ENCODE results near the gene MARCHF10. TPM values are rescaled to one million over a fixed set of nuclear protein-coding genes. Genes with fewer than 3 reads are reported as not detected.

Gene MARCHF10
- total and polyA plus RNA-seq, 7 donors, result 0.09 to 2.1 (median 0.71) TPM; not detected in 2

DNA sequence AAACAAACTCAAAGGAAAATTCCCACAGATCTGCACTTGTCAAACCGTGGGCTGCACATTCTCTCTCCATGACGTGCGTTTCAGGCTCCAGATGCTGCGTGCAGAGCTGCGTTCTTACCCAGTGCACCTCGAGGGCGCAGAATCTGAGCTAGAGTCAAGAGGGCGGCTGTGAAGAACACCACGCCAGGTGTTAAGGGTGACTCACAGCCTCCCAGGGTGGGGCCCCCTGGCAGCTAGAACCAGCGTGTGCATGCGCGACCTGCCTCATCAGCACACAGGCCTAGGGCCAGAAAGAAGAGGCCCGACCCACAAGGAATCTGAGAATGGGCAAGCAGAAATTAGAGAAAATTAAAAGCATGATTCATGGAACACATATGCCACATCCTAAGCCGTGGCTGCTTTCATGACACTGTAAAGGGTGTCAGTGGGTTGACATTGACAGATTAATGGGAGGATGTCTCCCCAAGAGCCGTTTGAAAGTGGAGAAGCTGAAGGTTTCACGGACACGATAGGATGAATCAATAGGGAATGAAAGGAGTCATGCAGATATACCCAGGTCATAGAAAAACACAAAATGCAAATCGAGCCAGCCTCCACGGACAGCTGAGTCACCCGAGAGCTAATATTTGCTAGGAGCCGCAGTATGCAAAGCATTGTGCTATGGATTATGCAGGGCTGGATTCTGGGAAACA is 29.0 kb downstream of the MARCHF10 start:
- peaks cover 0 to 6% (median 2%) of the 10 kb centered on the region in 4 donors for H3K4me1 ChIP-seq
- H3K4me3 ChIP-seq, result no peak overlapping the region
- H3K27ac ChIP-seq, result no peak overlapping the region
- no peak for DNase-seq
- 47 to 75% methylated on average over 21 of the region's 21 CpGs for WGBS, 2 donors
- H3K27me3 ChIP-seq, result no peaks in the 10 kb centered on the region
- H3K9me3 ChIP-seq, result no peaks in the 10 kb centered on the region
- intact Hi-C loops (cut with DNase I), result no loop called here
- TF ChIP-seq POLR2AphosphoS5 (IDR thresholded peaks at IDR 0.05) (peak in 1 of 4 donors; percentile 10), EP300 (IDR thresholded peaks at IDR 0.05) (no peak), POLR2A (IDR thresholded peaks at IDR 0.05) (no peak)
- TF ChIP-seq, protein P1, sequence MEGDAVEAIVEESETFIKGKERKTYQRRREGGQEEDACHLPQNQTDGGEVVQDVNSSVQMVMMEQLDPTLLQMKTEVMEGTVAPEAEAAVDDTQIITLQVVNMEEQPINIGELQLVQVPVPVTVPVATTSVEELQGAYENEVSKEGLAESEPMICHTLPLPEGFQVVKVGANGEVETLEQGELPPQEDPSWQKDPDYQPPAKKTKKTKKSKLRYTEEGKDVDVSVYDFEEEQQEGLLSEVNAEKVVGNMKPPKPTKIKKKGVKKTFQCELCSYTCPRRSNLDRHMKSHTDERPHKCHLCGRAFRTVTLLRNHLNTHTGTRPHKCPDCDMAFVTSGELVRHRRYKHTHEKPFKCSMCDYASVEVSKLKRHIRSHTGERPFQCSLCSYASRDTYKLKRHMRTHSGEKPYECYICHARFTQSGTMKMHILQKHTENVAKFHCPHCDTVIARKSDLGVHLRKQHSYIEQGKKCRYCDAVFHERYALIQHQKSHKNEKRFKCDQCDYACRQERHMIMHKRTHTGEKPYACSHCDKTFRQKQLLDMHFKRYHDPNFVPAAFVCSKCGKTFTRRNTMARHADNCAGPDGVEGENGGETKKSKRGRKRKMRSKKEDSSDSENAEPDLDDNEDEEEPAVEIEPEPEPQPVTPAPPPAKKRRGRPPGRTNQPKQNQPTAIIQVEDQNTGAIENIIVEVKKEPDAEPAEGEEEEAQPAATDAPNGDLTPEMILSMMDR (IDR thresholded peaks at IDR 0.05), result no peak
- H3K36me3 ChIP-seq, result no peaks in the 10 kb centered on the region

DNA sequence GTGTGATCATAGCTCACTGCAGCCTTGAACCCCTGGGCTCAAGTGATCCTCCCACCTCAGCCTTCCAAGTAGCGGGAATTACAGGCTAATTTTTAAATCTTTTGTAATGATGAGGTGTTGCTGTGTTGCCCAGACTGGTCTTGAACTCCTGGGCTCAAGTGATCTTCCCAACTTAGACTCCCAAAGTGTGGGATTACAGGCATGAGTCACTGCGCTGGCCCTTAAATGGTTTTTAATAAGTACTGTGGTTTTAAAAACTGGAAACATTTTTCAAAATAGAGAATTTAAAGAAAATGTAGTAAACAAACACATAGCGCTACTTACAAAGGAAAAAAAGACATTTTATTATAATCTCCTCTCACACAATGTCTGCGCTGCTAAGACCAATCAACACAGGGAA is 32.2 kb downstream of the MARCHF10 start:
- intact Hi-C loops (cut with DNase I), result no loop called here
- DNase-seq, result no peak
- Histone ChIP-seq H3K27ac (no peak overlapping the region), H3K4me1 (peaks cover 0 to 6% (median under 1%) of the 10 kb centered on the region in 4 donors), H3K36me3 (no peaks in the 10 kb centered on the region), H3K27me3 (no peaks in the 10 kb centered on the region), H3K4me3 (no peak overlapping the region), H3K9me3 (no peaks in the 10 kb centered on the region)
- TF ChIP-seq EP300 (IDR thresholded peaks at IDR 0.05) (no peak), POLR2AphosphoS5 (IDR thresholded peaks at IDR 0.05) (no peak), POLR2A (IDR thresholded peaks at IDR 0.05) (no peak)
- TF ChIP-seq, protein P1 (IDR thresholded peaks at IDR 0.05), result no peak
- 90 to 93% methylated on average over 4 of the region's 4 CpGs for WGBS, 2 donors

DNA sequence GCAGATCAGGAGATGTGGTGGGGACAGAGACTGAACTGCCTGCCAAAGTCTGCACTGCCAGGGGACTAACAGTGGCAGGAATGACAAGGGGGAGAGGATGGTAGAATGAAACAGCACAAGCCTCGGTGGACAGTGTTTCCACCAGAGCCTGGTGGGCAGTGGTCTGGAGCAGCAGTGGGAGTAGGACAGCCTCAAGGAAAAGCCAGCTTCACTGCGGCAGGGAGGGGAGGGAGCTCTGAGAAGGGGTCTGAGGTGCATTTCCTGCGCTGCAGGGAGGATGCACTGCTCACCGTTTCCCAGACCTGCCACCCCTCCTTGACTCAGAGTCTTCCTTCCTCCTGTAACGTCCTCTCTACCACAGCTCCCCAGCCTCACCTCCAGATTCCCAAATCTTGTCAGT is 33.8 kb downstream of the MARCHF10 start:
- intact Hi-C loops (cut with DNase I), result no loop called here
- H3K4me3 ChIP-seq, result no peak overlapping the region
- no peaks in the 10 kb centered on the region for H3K9me3 ChIP-seq
- TF ChIP-seq POLR2AphosphoS5 (IDR thresholded peaks at IDR 0.05) (no peak), EP300 (IDR thresholded peaks at IDR 0.05) (no peak)
- TF ChIP-seq, protein P1 (IDR thresholded peaks at IDR 0.05), result no peak
- H3K4me1 ChIP-seq, result peaks cover 0 to 6% (median 0%) of the 10 kb centered on the region in 4 donors
- no peak overlapping the region for H3K27ac ChIP-seq
- no peak for DNase-seq
- 67 to 69% methylated on average over 5 of the region's 5 CpGs for WGBS, 2 donors
- H3K36me3 ChIP-seq, result no peaks in the 10 kb centered on the region
- H3K27me3 ChIP-seq, result no peaks in the 10 kb centered on the region

DNA sequence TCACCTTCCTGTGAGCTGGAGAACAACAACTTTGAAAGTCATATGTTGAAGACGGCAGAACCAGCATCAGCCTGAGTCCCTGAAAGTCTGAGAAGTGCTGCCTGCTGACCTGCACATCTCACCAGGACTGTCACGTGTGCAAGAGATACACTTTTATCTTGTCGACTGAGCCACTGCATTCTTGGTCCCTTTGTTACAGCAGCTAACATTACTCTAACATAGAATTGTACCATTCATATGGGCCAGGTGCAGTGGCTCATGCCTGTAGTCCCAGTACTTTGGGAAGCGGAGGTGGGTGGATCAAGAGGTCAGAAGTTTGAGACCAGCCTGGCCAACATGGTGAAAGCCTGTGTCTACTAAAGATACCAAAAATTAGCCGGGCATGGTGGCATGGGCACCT is 40.1 kb downstream of the MARCHF10 start:
- DNase-seq, result no peak
- no peak overlapping the region for H3K27ac ChIP-seq
- intact Hi-C loops (cut with DNase I), result no loop called here
- no peaks in the 10 kb centered on the region for H3K27me3 ChIP-seq
- no peaks in the 10 kb centered on the region for H3K9me3 ChIP-seq
- H3K4me1 ChIP-seq, result no peaks in the 10 kb centered on the region
- TF ChIP-seq POLR2AphosphoS5 (IDR thresholded peaks at IDR 0.05) (no peak), POLR2A (IDR thresholded peaks at IDR 0.05) (no peak), EP300 (IDR thresholded peaks at IDR 0.05) (no peak)
- no peaks in the 10 kb centered on the region for H3K36me3 ChIP-seq
- no peak overlapping the region for H3K4me3 ChIP-seq
- WGBS, 2 donors, result 89 to 90% methylated on average over 5 of the region's 5 CpGs

DNA sequence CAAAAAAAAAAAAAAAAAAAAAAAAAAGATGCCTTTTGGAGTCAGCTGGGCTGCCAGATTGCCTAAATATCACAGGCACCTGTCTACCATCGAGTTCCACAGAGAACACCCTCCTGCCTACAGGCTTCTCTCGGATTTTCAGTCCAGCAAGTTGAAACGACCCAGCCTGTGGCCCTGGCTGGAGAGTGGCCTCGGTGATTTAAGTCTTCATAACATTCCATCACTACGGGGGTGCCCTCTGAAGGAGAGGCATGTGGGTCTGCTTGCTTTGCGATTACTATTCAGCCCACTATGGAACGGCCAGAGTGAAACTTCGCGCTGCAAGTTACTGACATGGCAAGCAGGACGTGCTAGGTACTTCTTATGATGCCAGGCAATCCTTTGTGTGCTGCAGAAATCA is 42.8 kb downstream of the MARCHF10 start:
- TF ChIP-seq EP300 (IDR thresholded peaks at IDR 0.05) (no peak), POLR2AphosphoS5 (IDR thresholded peaks at IDR 0.05) (no peak), POLR2A (IDR thresholded peaks at IDR 0.05) (no peak)
- TF ChIP-seq, protein P1 (IDR thresholded peaks at IDR 0.05), result no peak
- intact Hi-C loops (cut with DNase I), result no loop called here
- no peak for DNase-seq
- H3K27me3 ChIP-seq, result no peaks in the 10 kb centered on the region
- WGBS, 2 donors, result 79 to 81% methylated on average over 10 of the region's 10 CpGs
- H3K36me3 ChIP-seq, result no peaks in the 10 kb centered on the region
- H3K9me3 ChIP-seq, result no peaks in the 10 kb centered on the region
- H3K4me1 ChIP-seq, result no peaks in the 10 kb centered on the region
- H3K4me3 ChIP-seq, result no peak overlapping the region
- no peak overlapping the region for H3K27ac ChIP-seq
